ENCODE data around the gene PANK3. TPM values are rescaled to one million over a fixed set of nuclear protein-coding genes. Genes with fewer than 3 reads are reported as not detected.

Gene PANK3
- total RNA-seq, 1 donor from 2014 or later, result 57.7 TPM

- H3K27me3 Mint-ChIP-seq, result peaks cover 5% of the 10 kb centered on the region
- no peak for TF ChIP-seq CTCF (IDR thresholded peaks at IDR 0.05)
- ChIA-PET POLR2A (no interaction called here), CTCF (no interaction called here)
- H3K4me1 Mint-ChIP-seq, result peaks cover 5% of the 10 kb centered on the region
- DNase-seq, result no peak
- H3K4me3 Mint-ChIP-seq, result no peak overlapping the region
- peaks cover 2% of the 10 kb centered on the region for H3K9me3 Mint-ChIP-seq
- intact Hi-C loops (cut with micrococcal nuclease), result no loop called here
- ATAC-seq (ENCODE audit: low read depth), result no peak
- no peak overlapping the region for H3K27ac Mint-ChIP-seq
- no peaks in the 10 kb centered on the region for H3K36me3 Mint-ChIP-seq (ENCODE audit: low read depth)
These were observed 34.8 kb upstream of the PANK3 start for GRCh38 chr5:168613996-168614395.

- Mint-ChIP-seq H3K36me3 (ENCODE audit: low read depth) (no peaks in the 10 kb centered on the region), H3K27me3 (peaks cover 5% of the 10 kb centered on the region), H3K4me3 (no peak overlapping the region), H3K9me3 (peaks cover 2% of the 10 kb centered on the region), H3K27ac (peak overlapping the region; percentile 6), H3K4me1 (peaks cover 5% of the 10 kb centered on the region)
- ATAC-seq (ENCODE audit: low read depth) (no peak), DNase-seq (no peak)
- ChIA-PET CTCF (no interaction called here), POLR2A (no interaction called here)
- intact Hi-C loops (cut with micrococcal nuclease), result no loop called here
- TF ChIP-seq CTCF (IDR thresholded peaks at IDR 0.05), result no peak
These were observed 34.2 kb upstream of the PANK3 start for GRCh38 chr5:168613396-168613795.

GRCh38 chr5:168612996-168613395, 33.8 kb upstream of the PANK3 start:
- ChIA-PET CTCF (no interaction called here), POLR2A (no interaction called here)
- DNase-seq (no peak), ATAC-seq (ENCODE audit: low read depth) (no peak)
- no peak for TF ChIP-seq CTCF (IDR thresholded peaks at IDR 0.05)
- peaks cover 2% of the 10 kb centered on the region for H3K9me3 Mint-ChIP-seq
- intact Hi-C loops (cut with micrococcal nuclease), result no loop called here
- H3K4me3 Mint-ChIP-seq, result no peak overlapping the region
- peak overlapping the region; percentile 6 for H3K27ac Mint-ChIP-seq
- peaks cover 5% of the 10 kb centered on the region for H3K4me1 Mint-ChIP-seq
- H3K27me3 Mint-ChIP-seq, result peaks cover 5% of the 10 kb centered on the region
- no peaks in the 10 kb centered on the region for H3K36me3 Mint-ChIP-seq (ENCODE audit: low read depth)

GRCh38 chr5:168612123-168612522, 33.0 kb upstream of the PANK3 start:
- DNase-seq, result no peak
- intact Hi-C loops (cut with micrococcal nuclease), result no loop called here
- H3K36me3 Mint-ChIP-seq (ENCODE audit: low read depth), result no peaks in the 10 kb centered on the region
- no peak overlapping the region for H3K4me3 Mint-ChIP-seq
- POLR2A ChIA-PET, result no interaction called here
- peaks cover 5% of the 10 kb centered on the region for H3K4me1 Mint-ChIP-seq
- CTCF ChIA-PET, result no interaction called here
- H3K27ac Mint-ChIP-seq, result no peak overlapping the region
- H3K27me3 Mint-ChIP-seq, result peaks cover 5% of the 10 kb centered on the region
- no peak for TF ChIP-seq CTCF (IDR thresholded peaks at IDR 0.05)
- H3K9me3 Mint-ChIP-seq, result peaks cover 2% of the 10 kb centered on the region
- ATAC-seq (ENCODE audit: low read depth), result no peak

- Mint-ChIP-seq H3K4me3 (no peak overlapping the region), H3K27ac (no peak overlapping the region), H3K9me3 (peaks cover 2% of the 10 kb centered on the region), H3K27me3 (peaks cover 5% of the 10 kb centered on the region), H3K36me3 (ENCODE audit: low read depth) (no peaks in the 10 kb centered on the region), H3K4me1 (peaks cover 5% of the 10 kb centered on the region)
- POLR2A ChIA-PET, result no interaction called here
- DNase-seq, result no peak
- TF ChIP-seq CTCF (IDR thresholded peaks at IDR 0.05), result no peak
- CTCF ChIA-PET, result no interaction called here
- intact Hi-C loops (cut with micrococcal nuclease), result no loop called here
- no peak for ATAC-seq (ENCODE audit: low read depth)
These were observed 32.0 kb upstream of the PANK3 start for GRCh38 chr5:168611165-168611564.
